KOPT-K1 (cell line): Measurements from ENCODE around the gene NCOA3.
"Not testable (repeated sequence)": the region's sequence is repeated elsewhere in the genome, so short reads cannot be mapped to it uniquely, and the experiment has no call there.

Experiments used
- H3K27ac ChIP-seq: fragments of 200-600 bp; sonication (generic); 2 replicates; pipeline ENCODE4 v1.5.1; 2016; ENCODE audit warnings: antibody characterized with exemption, mild to moderate bottlenecking, low read depth, low read length; ENCODE audit not compliant: poor library complexity, severe bottlenecking
- H3K36me3 ChIP-seq: fragments of 200-600 bp; sonication (generic); 2 replicates; pipeline ENCODE4 v1.5.1; 2017; ENCODE audit warnings: antibody characterized with exemption, mild to moderate bottlenecking, low read length, moderate library complexity; ENCODE audit not compliant: insufficient read depth
- H3K9me3 ChIP-seq: fragments of 200-600 bp; sonication (generic); 2 replicates; pipeline ENCODE4 v1.5.1; 2017; ENCODE audit warnings: antibody characterized with exemption, low read length, mild to moderate bottlenecking; ENCODE audit not compliant: insufficient read depth, poor library complexity, severe bottlenecking

Gene NCOA3

GRCh38 chr20:47501482-47502270, at the start of gene NCOA3:
Gene NCOA3 (plus strand): TSS chr20:47501887. CDS start chr20:47622248, 120,361 bp downstream.
- Histone ChIP-seq H3K9me3 (no peaks in the 10 kb centered on the region), H3K27ac (peak within 1 kb of the TSS; percentile 68), H3K36me3 (no peaks in the 10 kb centered on the region)

GRCh38 chr20:47452736-47453161, 48.9 kb upstream of the NCOA3 start:
- Histone ChIP-seq H3K36me3 (no peaks in the 10 kb centered on the region), H3K9me3 (no peaks in the 10 kb centered on the region), H3K27ac (no peak overlapping the region)

DNA sequence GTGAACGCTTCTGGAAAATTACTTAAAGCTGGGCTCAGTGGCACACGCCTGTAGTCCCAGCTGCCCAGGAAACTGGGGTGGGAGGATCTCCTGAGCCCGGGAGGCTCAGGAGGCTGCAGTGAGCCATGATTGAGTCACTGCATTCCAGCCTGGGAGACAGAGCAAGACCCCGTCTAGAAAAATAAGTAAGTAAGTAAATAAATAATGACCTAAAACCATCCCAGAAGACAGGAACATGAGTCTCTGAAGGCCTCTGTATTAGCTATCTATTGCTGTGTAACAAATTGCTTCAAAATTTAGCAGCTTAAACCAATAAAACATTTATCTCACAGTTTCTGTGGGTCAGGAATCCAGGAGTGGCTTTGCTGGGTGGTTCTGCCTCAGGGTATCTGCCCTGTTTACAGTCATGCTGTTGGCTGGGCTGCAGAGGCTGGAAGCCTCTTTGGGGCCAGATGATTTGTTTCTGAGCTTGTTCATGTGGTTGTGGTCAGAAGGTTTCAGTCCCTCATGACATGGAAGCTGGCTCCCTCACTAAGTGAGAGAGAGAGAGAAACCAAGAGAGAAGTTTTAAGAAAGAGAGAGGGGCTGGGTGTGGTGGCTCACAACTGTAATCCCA, 48.4 kb upstream of the NCOA3 start:
- no peaks in the 10 kb centered on the region for H3K36me3 ChIP-seq
- no peak overlapping the region for H3K27ac ChIP-seq
- no peaks in the 10 kb centered on the region for H3K9me3 ChIP-seq

DNA sequence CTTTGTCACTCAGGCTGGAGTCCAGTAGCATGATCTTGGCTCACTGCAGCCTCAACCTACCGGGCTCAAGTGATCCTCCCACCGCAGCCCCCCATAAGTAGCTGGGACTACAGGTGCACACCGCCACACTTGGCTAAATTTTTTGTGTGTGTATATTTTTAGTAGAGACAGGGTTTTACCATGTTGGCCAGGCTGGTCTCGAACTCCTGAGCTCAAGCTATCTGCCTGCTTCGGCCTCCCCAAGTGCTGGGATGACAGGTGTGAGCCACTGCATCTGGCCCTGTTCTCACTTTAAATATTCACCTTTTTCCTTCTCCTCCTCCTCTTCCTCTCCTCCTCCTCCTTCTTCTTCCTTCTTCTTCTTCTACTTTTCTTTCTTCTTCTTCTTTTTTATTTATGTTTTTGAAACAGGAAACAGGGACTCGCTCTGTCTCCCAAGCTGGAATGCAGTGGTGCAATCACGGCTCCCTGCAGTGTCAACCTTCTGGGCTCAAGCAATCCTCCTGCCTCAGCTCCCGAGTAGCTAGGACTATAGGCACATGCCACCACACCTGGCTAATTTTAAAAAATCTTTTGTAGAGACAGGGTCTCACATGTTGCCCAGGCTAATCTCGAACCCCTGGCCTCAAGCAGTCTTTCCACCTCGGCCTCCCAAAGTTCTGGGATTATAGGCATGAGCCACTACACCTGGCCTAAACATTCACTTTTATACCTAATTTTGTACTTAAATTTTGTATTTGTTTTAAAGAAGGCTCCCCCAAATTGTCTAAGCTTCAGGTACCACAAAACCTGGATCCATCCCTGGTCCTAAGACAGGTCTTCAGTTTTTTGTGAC, 47.2 kb upstream of the NCOA3 start:
- no peaks in the 10 kb centered on the region for H3K36me3 ChIP-seq
- no peak overlapping the region for H3K27ac ChIP-seq
- no peaks in the 10 kb centered on the region for H3K9me3 ChIP-seq

GRCh38 chr20:47455133-47456040, 46.3 kb upstream of the NCOA3 start:
- H3K36me3 ChIP-seq = no peaks in the 10 kb centered on the region
- no peaks in the 10 kb centered on the region for H3K9me3 ChIP-seq
- no peak overlapping the region for H3K27ac ChIP-seq

GRCh38 chr20:47456041-47456537, 45.6 kb upstream of the NCOA3 start:
- H3K27ac ChIP-seq = no peak overlapping the region
- no peaks in the 10 kb centered on the region for H3K36me3 ChIP-seq
- no peaks in the 10 kb centered on the region for H3K9me3 ChIP-seq

DNA sequence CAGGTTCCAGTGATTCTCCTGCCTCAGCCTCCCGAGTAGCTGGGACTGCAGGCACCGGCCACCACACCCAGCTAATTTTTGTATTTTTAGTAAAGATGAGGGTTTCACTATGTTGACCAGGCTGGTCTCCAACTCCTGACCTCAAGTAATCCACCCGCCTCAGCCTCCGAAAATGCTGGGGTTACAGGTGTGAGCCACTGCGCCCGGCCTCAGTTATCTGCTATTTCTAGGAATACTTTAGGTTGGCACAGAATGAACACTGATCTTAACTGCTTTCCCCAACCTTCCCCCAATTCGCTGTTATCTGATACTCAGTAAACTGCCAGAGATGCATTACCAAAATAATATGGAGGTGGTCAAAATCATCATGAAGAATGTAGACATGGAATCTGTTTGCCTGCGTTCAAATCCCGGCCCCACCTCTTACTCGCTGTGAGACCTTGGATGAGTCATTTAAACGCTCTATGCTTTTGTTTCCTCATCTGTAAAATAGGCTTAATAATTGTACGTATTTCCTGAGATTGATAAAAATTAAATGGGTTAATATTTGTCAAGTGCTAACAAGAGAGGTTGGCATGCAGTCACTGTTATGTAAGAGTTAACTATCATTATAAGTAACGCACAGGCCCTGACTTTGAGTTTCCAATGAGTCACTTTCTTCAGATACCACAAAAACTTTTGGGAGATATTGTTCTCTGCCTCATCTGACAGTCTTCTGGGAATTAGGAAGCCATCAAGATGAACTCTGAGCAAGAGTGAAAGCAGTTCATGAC, 44.5 kb upstream of the NCOA3 start:
- Histone ChIP-seq H3K36me3 (no peaks in the 10 kb centered on the region), H3K27ac (no peak overlapping the region), H3K9me3 (no peaks in the 10 kb centered on the region)

DNA sequence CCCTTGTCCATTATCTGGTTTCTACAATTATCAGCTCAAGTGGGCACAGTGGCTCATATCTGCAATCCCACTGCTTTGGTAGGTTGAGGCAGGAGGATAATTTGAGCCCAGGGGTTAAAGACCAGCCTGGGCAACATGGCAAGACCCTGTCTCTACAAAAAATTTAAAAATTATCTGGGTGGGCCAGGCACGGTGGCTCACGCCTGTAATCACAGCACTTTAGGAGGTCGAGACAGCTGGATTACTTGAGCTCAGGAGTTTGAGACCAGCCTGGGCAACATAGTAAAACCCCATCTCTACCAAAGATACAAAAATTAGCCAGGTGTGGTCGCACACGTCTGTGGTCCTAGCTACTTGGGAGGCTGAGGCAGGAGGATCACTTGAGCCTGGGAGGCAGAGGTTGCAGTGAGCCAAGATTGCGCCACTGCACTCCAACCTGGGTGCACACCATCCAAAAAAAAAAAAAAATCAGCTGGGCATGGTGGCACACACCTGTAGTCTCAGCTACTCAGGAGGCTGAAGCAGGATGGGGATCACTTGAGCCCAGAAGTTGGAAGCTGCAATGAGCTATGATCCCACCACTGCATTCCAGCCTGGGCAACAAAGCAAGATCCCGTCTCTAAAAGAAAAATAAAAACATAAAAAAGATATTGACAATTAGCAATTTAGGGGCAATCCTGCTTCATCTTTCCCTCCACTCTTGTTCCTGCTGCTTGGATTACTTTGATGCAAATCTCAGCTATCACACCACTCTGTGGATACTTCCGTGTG, 43.2 kb upstream of the NCOA3 start:
- H3K27ac ChIP-seq, H3K36me3 ChIP-seq: not testable (repeated sequence)

GRCh38 chr20:47459344-47460073, 42.2 kb upstream of the NCOA3 start:
- Histone ChIP-seq H3K27ac (no peak overlapping the region), H3K9me3 (no peaks in the 10 kb centered on the region), H3K36me3 (no peaks in the 10 kb centered on the region)

More for the DNA sequence above, 43.2 kb upstream of the NCOA3 start:
- H3K9me3 ChIP-seq = not testable (repeated sequence)

DNA sequence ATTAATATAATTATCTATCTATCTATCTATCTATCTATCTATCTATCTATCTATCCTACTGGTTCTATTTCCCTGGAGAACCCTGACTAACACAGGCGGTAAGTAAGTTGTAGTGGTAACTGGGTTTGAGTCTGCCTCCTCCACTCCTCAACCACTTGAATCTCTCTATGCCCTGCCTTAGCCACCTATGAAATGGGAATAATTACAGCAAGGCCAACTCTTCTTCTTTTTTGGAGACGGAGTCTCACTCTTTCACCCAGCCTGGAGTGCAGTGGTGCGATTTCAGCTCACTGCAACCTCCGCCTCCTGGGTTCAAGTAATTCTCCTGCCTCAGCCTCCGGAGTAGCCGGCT, 41.0 kb upstream of the NCOA3 start:
- H3K27ac ChIP-seq, H3K9me3 ChIP-seq: not testable (repeated sequence)

DNA sequence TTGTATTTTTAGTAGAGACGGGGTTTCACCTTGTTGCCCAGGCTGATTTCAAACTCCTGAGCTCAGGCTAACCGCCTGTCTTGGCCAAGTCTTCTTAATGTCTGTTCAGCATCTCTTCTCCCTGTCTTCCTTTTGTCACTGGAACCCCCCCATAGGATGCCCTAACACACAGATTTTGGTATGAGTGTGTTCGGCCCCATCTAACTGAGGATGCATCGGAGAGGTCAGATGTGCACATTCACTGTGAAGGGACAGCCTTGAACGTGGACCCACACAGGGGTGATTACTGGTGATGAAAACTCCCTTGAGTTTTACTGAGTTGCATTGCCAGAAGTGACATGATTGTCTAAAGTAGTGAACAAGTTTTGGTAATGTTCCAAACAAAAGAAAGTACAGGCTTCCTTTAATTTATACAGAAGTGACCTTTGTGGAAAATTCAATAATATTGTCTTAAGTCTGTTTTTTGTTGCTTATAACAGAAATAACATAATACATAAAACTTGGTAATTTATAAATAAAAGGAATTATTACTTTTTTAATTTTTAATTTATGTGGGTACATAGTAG, 40.5 kb upstream of the NCOA3 start:
- no peaks in the 10 kb centered on the region for H3K36me3 ChIP-seq
- H3K27ac ChIP-seq = no peak overlapping the region
- H3K9me3 ChIP-seq = no peaks in the 10 kb centered on the region

More for the DNA sequence above, 41.0 kb upstream of the NCOA3 start:
- not testable (repeated sequence) for H3K36me3 ChIP-seq

DNA sequence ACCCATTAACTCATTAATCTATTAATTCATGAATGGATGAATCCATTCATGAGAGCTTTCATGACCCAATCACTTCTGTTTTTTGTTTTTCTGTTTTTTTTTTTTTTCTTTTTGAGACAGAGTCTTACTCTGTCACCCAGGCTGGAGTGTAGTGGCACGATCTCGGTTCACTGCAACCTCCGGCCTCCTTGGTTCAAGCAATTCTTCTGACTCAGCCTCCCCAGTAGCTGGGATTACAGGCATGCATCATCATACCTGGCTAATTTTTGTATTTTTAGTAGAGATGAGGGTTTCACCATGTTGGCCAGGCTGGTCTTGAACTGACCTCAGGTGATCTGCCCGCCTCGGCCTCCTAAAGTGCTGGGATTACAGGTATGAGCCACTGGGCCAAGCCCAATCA, 39.8 kb upstream of the NCOA3 start:
- not testable (repeated sequence) for H3K9me3 ChIP-seq, H3K36me3 ChIP-seq, H3K27ac ChIP-seq
